Activated B cell treated with CpG ODN at 0.5 μM for 24 hours (primary cell): ENCODE data around the gene PTDSS2. TPM values are rescaled to one million over a fixed set of nuclear protein-coding genes. Genes with fewer than 3 reads are reported as not detected.

Experiments used
- ATAC-seq: fragments of 200-7000 bp; cut with Tn5 transposase; one replicate; pipeline ENCODE4 v1.10.0; 2021; ENCODE audit warnings: low read depth, mild to moderate bottlenecking, moderate library complexity
- CTCF ChIA-PET: fragments of 350-600 bp; sonication (Branson Sonifier 250); formaldehyde crosslinking; loops from one replicate; lab custom pipeline; 2021; ENCODE audit warnings: antibody characterized with exemption; lab: Charles Lee
- POLR2A ChIA-PET: fragments of 350-600 bp; sonication (Branson Sonifier 250); formaldehyde crosslinking; loops from one replicate; lab custom pipeline; 2021; ENCODE audit warnings: antibody characterized with exemption; lab: Charles Lee
- DNase-seq: peaks from one replicate; pipeline ENCODE4 v3.0.0; 2022
- H3K27ac Mint-ChIP-seq: one replicate; pipeline ENCODE4 v1.8.0; 2020; ENCODE audit warnings: mixed read lengths
- H3K27me3 Mint-ChIP-seq: one replicate; pipeline ENCODE4 v1.8.0; 2021; ENCODE audit warnings: mixed read lengths
- H3K36me3 Mint-ChIP-seq: one replicate; pipeline ENCODE4 v1.8.0; 2021; ENCODE audit warnings: low read depth, mixed read lengths
- H3K4me1 Mint-ChIP-seq: one replicate; pipeline ENCODE4 v1.8.0; 2021; ENCODE audit warnings: mixed read lengths
- H3K4me3 Mint-ChIP-seq: one replicate; pipeline ENCODE4 v1.8.0; 2020; ENCODE audit warnings: mild to moderate bottlenecking, mixed read lengths
- H3K9me3 Mint-ChIP-seq: one replicate; pipeline ENCODE4 v1.8.0; 2020; ENCODE audit warnings: mixed read lengths
- intact Hi-C: fragments of 100-400 bp; cut with micrococcal nuclease; formaldehyde crosslinking; loops from one replicate; pipeline ENCODE4 v1.15.1; 2024
- total RNA-seq: library from RNA; stranded (reverse); gene quantifications from 2 replicates; pipeline ENCODE4 v1.2.3, GENCODE V29; 2022
- TF ChIP-seq, protein P1 (sequence below): fragments of 200-600 bp; IDR thresholded peaks from one replicate; pipeline ENCODE4 v1.8.0; 2022; ENCODE audit warnings: antibody characterized with exemption, mild to moderate bottlenecking

PTDSS2 gene
- total RNA-seq, 1 donor from 2014 or later: 22.0 TPM

DNA sequence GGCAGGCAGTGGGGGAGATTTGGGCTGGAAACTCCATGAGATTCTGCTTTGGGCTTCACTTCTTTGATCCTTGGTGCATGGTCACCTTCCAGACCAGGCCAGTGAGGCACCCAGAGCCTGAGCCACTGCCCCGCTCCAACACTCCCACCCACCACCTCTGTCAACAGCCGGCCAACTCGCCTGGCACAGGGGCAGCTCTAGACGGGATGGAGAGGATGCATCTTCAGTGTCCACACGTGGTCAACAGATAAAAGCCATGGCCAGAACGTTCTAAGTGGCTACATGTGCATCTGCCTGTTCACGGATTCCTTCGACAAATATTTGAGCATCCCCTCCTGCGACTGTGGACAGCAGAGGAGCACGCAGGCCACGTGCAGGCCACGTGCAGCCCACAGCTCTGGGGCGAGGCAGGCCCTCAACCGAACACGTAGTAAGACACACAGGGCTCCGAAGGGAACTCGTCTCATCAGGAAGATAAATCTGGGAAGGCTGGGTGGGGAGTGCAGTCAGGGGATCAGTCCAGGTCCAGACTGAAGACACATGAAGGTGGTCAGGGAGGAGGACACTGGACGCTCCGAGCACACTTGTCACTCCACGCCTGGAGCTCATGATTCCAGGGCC lies 88.5 kb downstream of the PTDSS2 start:
- ChIA-PET POLR2A (interaction anchor here (0.5 to 1.0 kb wide), 4 partner anchors 11 to 75 kb away, joined by 3 to 8 read pairs (median 3); partner anchors contain the start of gene PHRF1), CTCF (interaction anchor here (1.0 kb wide), 1 partner anchor 16 kb away, joined by 3 read pairs; no protein-coding TSS in a partner anchor)
- intact Hi-C loops: loop anchor here (5.0 to 10.0 kb wide), 2 partner anchors 184 to 376 kb away; partner anchors contain the start of gene CHID1
- TF ChIP-seq, protein P1, sequence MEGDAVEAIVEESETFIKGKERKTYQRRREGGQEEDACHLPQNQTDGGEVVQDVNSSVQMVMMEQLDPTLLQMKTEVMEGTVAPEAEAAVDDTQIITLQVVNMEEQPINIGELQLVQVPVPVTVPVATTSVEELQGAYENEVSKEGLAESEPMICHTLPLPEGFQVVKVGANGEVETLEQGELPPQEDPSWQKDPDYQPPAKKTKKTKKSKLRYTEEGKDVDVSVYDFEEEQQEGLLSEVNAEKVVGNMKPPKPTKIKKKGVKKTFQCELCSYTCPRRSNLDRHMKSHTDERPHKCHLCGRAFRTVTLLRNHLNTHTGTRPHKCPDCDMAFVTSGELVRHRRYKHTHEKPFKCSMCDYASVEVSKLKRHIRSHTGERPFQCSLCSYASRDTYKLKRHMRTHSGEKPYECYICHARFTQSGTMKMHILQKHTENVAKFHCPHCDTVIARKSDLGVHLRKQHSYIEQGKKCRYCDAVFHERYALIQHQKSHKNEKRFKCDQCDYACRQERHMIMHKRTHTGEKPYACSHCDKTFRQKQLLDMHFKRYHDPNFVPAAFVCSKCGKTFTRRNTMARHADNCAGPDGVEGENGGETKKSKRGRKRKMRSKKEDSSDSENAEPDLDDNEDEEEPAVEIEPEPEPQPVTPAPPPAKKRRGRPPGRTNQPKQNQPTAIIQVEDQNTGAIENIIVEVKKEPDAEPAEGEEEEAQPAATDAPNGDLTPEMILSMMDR: no peak
- Mint-ChIP-seq H3K36me3 (peaks cover 8% of the 10 kb centered on the region), H3K9me3 (no peaks in the 10 kb centered on the region), H3K4me3 (peak overlapping the region; percentile 90), H3K4me1 (peaks cover 27% of the 10 kb centered on the region), H3K27ac (peak overlapping the region; percentile 96), H3K27me3 (no peaks in the 10 kb centered on the region)
- no peak for DNase-seq
- ATAC-seq: no peak

GRCh38 chr11:539971-540481 lies 89.9 kb downstream of the PTDSS2 start:
- no peak overlapping the region for H3K27ac Mint-ChIP-seq

More at GRCh38 chr11:539971-540481, 89.9 kb downstream of the PTDSS2 start:
- ChIA-PET POLR2A (no interaction called here), CTCF (no interaction called here)
- DNase-seq: no peak
- Mint-ChIP-seq H3K27me3 (no peaks in the 10 kb centered on the region), H3K9me3 (no peaks in the 10 kb centered on the region), H3K4me3 (no peak overlapping the region), H3K36me3 (peaks cover 5% of the 10 kb centered on the region), H3K4me1 (peaks cover 23% of the 10 kb centered on the region)
- TF ChIP-seq, protein P1: no peak
- no peak for ATAC-seq
- intact Hi-C loops: loop anchor here (5.0 to 10.0 kb wide), 2 partner anchors 182 to 375 kb away; partner anchors contain the start of gene CHID1

Other genes with a start within 250 kb of the PTDSS2 start
- 44.2 and 47.0 TPM in 2 replicates for gene BET1L, start 242.9 kb upstream of the PTDSS2 start, total RNA-seq
- gene RIC8A, start 242.6 kb upstream of the PTDSS2 start, total RNA-seq: 108 and 114 TPM in 2 replicates
- 21.8 and 23.0 TPM in 2 replicates for gene SIRT3, start 213.9 kb upstream of the PTDSS2 start, total RNA-seq
- gene PSMD13, start 213.3 kb upstream of the PTDSS2 start, total RNA-seq: 147 and 149 TPM in 2 replicates
- 0.46 and 0.64 TPM in 2 replicates for gene NLRP6, start 171.9 kb upstream of the PTDSS2 start, total RNA-seq
- 62.3 and 74.1 TPM in 2 replicates for gene PGGHG, start 161.2 kb upstream of the PTDSS2 start, total RNA-seq
- not detected in 2 replicates for gene IFITM5, start 150.8 kb upstream of the PTDSS2 start, total RNA-seq
- 112 and 125 TPM in 2 replicates for gene IFITM2, start 142.5 kb upstream of the PTDSS2 start, total RNA-seq
- gene IFITM1, start 136.2 kb upstream of the PTDSS2 start, total RNA-seq: 21.2 and 25.3 TPM in 2 replicates
- 14.8 and 17.0 TPM in 2 replicates for gene IFITM3, start 129.4 kb upstream of the PTDSS2 start, total RNA-seq
- gene B4GALNT4, start 80.8 kb upstream of the PTDSS2 start, total RNA-seq: not detected in 2 replicates
- gene PKP3, start 56.1 kb upstream of the PTDSS2 start, total RNA-seq: 0.18 TPM in 1 of 2 replicates, not detected in the other
- gene SIGIRR, start 35.3 kb upstream of the PTDSS2 start, total RNA-seq: 19.8 and 24.2 TPM in 2 replicates
- 37.2 and 46.1 TPM in 2 replicates for gene ANO9, start 8.3 kb upstream of the PTDSS2 start, total RNA-seq
- gene RNH1, start 57.0 kb downstream of the PTDSS2 start, total RNA-seq: 101 and 103 TPM in 2 replicates
- 37.2 and 43.9 TPM in 2 replicates for gene HRAS, start 85.3 kb downstream of the PTDSS2 start, total RNA-seq
- 7.1 and 7.9 TPM in 2 replicates for gene LRRC56, start 87.2 kb downstream of the PTDSS2 start, total RNA-seq
- 8.6 and 9.1 TPM in 2 replicates for gene LMNTD2, start 110.5 kb downstream of the PTDSS2 start, total RNA-seq
- gene RASSF7, start 110.7 kb downstream of the PTDSS2 start, total RNA-seq: 14.2 and 14.9 TPM in 2 replicates
- 42.7 and 49.6 TPM in 2 replicates for gene PHRF1, start 126.2 kb downstream of the PTDSS2 start, total RNA-seq
- gene IRF7, start 165.7 kb downstream of the PTDSS2 start, total RNA-seq: 74.1 and 75.5 TPM in 2 replicates
- not detected in 2 replicates for gene CDHR5, start 174.7 kb downstream of the PTDSS2 start, total RNA-seq
- gene SCT, start 176.9 kb downstream of the PTDSS2 start, total RNA-seq: not detected in 2 replicates
- gene DRD4, start 187.0 kb downstream of the PTDSS2 start, total RNA-seq: 0.42 and 0.49 TPM in 2 replicates
- gene DEAF1, start 244.9 kb downstream of the PTDSS2 start, total RNA-seq: 36.1 and 39.8 TPM in 2 replicates
- gene TMEM80, start 245.5 kb downstream of the PTDSS2 start, total RNA-seq: 34.1 and 44.4 TPM in 2 replicates